ENCODE data around the gene SPDEF.

Gene SPDEF

GRCh38 chr6:34518669-34519365 is 37.3 kb downstream of the SPDEF start:
- Histone ChIP-seq H3K27me3 (peaks cover 0 to 47% of the 10 kb centered on the region in 2 donors), H3K4me1 (peaks cover 0 to 7% (median 4%) of the 10 kb centered on the region in 4 donors), H3K9me3 (no peaks in the 10 kb centered on the region), H3K4me3 (no peak overlapping the region), H3K36me3 (no peaks in the 10 kb centered on the region), H3K27ac (no peak overlapping the region)
- TF ChIP-seq CTCF (IDR thresholded peaks at IDR 0.05): no peak
- intact Hi-C loops (cut with DNase I; ENCODE audit: low total_unique reads): no loop called here
- no peak for DNase-seq

- Histone ChIP-seq H3K27ac (no peak overlapping the region), H3K36me3 (no peaks in the 10 kb centered on the region), H3K9me3 (no peaks in the 10 kb centered on the region), H3K4me3 (no peak overlapping the region), H3K4me1 (peaks cover 0 to 7% (median 4%) of the 10 kb centered on the region in 4 donors), H3K27me3 (peaks cover 0 to 47% of the 10 kb centered on the region in 2 donors)
- DNase-seq: no peak
- intact Hi-C loops (cut with DNase I; ENCODE audit: low total_unique reads): no loop called here
- TF ChIP-seq CTCF (IDR thresholded peaks at IDR 0.05): no peak
Measured at GRCh38 chr6:34517966-34518365, 38.2 kb downstream of the SPDEF start.

- no peak for TF ChIP-seq CTCF (IDR thresholded peaks at IDR 0.05)
- Histone ChIP-seq H3K4me3 (no peak overlapping the region), H3K4me1 (peaks cover 0 to 7% (median 4%) of the 10 kb centered on the region in 4 donors), H3K36me3 (no peaks in the 10 kb centered on the region), H3K9me3 (no peaks in the 10 kb centered on the region), H3K27me3 (peaks cover 0 to 47% of the 10 kb centered on the region in 2 donors), H3K27ac (no peak overlapping the region)
- no peak for DNase-seq
- intact Hi-C loops (cut with DNase I; ENCODE audit: low total_unique reads): no loop called here
Measured at GRCh38 chr6:34517461-34517881, 38.7 kb downstream of the SPDEF start.

GRCh38 chr6:34516391-34517324 is 39.5 kb downstream of the SPDEF start:
- H3K36me3 ChIP-seq: no peaks in the 10 kb centered on the region
- intact Hi-C loops (cut with DNase I; ENCODE audit: low total_unique reads): no loop called here
- no peak for DNase-seq
- H3K27me3 ChIP-seq: peaks cover 0 to 51% of the 10 kb centered on the region in 2 donors
- H3K9me3 ChIP-seq: no peaks in the 10 kb centered on the region
- H3K4me1 ChIP-seq: peaks cover 0 to 7% (median 4%) of the 10 kb centered on the region in 4 donors
- no peak overlapping the region for H3K27ac ChIP-seq
- no peak for TF ChIP-seq CTCF (IDR thresholded peaks at IDR 0.05)
- no peak overlapping the region for H3K4me3 ChIP-seq

- Histone ChIP-seq H3K4me1 (peaks cover 0 to 7% (median 4%) of the 10 kb centered on the region in 4 donors), H3K4me3 (no peak overlapping the region), H3K36me3 (no peaks in the 10 kb centered on the region), H3K9me3 (no peaks in the 10 kb centered on the region), H3K27me3 (peaks cover 0 to 51% of the 10 kb centered on the region in 2 donors), H3K27ac (no peak overlapping the region)
- no peak for DNase-seq
- no peak for TF ChIP-seq CTCF (IDR thresholded peaks at IDR 0.05)
- intact Hi-C loops (cut with DNase I; ENCODE audit: low total_unique reads): no loop called here
Measured at GRCh38 chr6:34515473-34516387, 40.4 kb downstream of the SPDEF start.

All from tibial artery (tissue), 4 donors.